ENCODE results near the gene SLC9C2.

GRCh38 chr1:173551699-173552098, 51.2 kb downstream of the SLC9C2 start:
- TF ChIP-seq CTCF (IDR thresholded peaks at IDR 0.05) (no peak), POLR2A (IDR thresholded peaks at IDR 0.05) (no peak)
